ENCODE measurements around the gene BFSP2.

Gene BFSP2

DNA sequence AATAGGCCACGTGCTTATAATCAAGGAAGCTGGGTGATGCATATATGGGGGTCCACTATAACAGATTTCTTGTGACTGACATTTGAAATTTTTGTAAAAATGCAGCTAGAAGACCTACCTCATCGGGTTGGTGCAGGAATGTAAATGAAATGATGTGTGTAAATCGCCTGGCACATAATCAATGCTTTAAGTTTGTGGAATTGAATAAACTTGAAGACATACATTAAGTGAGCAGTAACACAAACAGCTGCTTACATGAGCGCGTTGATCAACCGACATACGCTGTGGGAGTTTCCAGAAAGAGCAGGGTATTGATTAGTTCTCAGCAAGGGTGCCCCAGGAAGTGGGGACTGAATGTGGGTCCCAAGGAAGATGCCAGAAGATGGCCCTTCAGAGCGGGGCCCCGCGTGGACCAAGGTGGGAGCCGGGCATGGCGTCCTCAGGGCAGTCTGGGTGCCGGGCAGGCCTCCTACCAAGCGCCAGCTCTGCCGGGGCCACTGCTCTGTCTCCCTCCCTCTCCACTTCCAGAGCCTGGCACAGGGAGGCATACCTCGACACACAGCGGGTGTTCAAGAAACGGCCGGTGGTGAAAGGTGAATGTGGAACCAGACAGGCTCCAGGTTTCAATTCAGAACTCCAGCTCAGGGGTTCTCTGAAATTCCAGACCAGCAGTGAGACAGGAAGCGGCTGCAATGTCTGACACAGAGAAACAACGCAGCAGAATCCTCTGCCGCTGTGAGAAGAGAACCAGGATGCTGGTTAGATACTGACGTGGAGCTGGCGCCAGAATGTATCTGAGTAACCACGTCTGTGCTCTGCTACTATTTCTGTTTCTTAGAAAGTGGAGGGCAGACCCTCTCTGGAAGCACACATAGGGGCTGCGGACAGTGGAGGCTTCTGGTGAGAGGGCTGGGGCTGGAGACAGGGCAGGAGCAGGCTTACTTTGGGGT lies 12.6 kb downstream of the BFSP2 start:
- Histone ChIP-seq H3K27me3 (peaks cover 47% of the 10 kb centered on the region), H3K4me1 (ENCODE audit: control insufficient read depth in 1 of 2, insufficient read depth in 1 of 2, low read depth in 1 of 2, low read length in 1 of 2) (no peaks in the 10 kb centered on the region), H3K36me3 (no peaks in the 10 kb centered on the region), H3K27ac (no peak overlapping the region), H3K9me3 (no peaks in the 10 kb centered on the region), H3K4me3 (ENCODE audit: low read depth in 1 of 2, low read length in 1 of 2) (no peak overlapping the region)
- TF ChIP-seq, protein P1, sequence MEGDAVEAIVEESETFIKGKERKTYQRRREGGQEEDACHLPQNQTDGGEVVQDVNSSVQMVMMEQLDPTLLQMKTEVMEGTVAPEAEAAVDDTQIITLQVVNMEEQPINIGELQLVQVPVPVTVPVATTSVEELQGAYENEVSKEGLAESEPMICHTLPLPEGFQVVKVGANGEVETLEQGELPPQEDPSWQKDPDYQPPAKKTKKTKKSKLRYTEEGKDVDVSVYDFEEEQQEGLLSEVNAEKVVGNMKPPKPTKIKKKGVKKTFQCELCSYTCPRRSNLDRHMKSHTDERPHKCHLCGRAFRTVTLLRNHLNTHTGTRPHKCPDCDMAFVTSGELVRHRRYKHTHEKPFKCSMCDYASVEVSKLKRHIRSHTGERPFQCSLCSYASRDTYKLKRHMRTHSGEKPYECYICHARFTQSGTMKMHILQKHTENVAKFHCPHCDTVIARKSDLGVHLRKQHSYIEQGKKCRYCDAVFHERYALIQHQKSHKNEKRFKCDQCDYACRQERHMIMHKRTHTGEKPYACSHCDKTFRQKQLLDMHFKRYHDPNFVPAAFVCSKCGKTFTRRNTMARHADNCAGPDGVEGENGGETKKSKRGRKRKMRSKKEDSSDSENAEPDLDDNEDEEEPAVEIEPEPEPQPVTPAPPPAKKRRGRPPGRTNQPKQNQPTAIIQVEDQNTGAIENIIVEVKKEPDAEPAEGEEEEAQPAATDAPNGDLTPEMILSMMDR (IDR thresholded peaks at IDR 0.05), result no peak

DNA sequence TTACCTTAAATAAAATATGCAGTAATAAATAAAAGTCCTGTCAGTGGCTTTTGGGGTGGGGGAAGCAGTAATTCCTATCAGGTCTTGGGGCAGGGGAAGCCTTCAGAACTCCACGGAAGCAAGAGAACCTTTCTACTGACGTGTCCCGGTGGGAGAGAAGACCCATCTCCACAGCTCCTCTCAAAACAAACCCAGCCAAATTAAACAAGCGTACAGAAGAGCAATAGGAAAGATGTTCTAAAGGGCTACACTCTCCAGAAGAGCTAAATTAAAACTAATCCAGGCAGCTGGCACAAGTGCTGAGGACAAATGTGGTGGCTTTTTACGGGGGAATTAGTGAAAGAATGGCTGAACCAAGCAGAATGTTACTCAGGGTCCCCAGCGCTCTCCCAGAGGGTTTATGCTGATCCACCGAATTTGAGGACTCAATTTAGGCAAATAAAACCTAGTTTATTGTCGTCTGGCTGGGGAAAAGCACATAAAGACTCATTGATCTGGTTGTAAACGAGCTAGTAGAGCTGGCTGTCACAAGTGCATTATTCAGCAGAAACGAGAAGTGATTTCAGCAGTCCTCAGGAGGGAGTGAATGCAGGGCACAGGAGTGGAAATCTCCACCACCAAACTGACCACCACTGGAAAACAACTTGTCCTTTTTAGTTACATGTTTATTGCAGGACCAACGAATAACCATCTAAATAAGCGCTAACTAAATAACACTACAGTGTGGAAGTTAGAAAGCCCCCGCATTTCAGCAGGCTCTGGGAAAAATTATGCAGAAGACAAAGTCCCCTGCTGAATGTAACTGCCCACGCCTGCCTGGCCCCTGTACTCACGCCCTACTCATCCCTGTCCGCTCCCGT lies 13.5 kb downstream of the BFSP2 start:
- Histone ChIP-seq H3K27me3 (peaks cover 42% of the 10 kb centered on the region), H3K4me3 (ENCODE audit: low read depth in 1 of 2, low read length in 1 of 2) (no peak overlapping the region), H3K4me1 (ENCODE audit: control insufficient read depth in 1 of 2, insufficient read depth in 1 of 2, low read depth in 1 of 2, low read length in 1 of 2) (no peaks in the 10 kb centered on the region), H3K36me3 (no peaks in the 10 kb centered on the region), H3K27ac (peak overlapping the region; percentile 17), H3K9me3 (no peaks in the 10 kb centered on the region)
- TF ChIP-seq, protein P1 (IDR thresholded peaks at IDR 0.05), result no peak

DNA sequence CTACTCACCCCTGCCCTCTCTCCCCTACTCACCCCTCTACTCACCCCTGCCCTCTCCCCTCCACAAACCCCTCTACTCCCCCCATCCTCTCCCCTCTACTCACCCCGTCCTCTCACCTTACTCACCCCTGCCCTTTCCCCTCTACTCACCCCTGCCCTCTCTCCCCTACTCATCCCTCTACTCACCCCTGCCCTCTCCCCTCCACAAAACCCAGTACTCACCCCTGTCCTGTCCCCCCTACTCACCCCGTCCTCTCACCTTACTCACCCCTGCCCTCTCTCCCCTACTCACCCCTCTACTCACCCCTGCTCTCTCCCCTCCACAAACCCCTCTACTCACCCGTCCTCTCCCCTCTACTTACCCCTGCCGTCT lies 14.2 kb downstream of the BFSP2 start:
- H3K36me3 ChIP-seq, result no peaks in the 10 kb centered on the region
- no peak overlapping the region for H3K4me3 ChIP-seq (ENCODE audit: low read depth in 1 of 2, low read length in 1 of 2)
- TF ChIP-seq, protein P1 (IDR thresholded peaks at IDR 0.05), result no peak
- H3K9me3 ChIP-seq, result no peaks in the 10 kb centered on the region
- H3K27me3 ChIP-seq, result peaks cover 37% of the 10 kb centered on the region
- no peak overlapping the region for H3K27ac ChIP-seq
- no peaks in the 10 kb centered on the region for H3K4me1 ChIP-seq (ENCODE audit: control insufficient read depth in 1 of 2, insufficient read depth in 1 of 2, low read depth in 1 of 2, low read length in 1 of 2)

DNA sequence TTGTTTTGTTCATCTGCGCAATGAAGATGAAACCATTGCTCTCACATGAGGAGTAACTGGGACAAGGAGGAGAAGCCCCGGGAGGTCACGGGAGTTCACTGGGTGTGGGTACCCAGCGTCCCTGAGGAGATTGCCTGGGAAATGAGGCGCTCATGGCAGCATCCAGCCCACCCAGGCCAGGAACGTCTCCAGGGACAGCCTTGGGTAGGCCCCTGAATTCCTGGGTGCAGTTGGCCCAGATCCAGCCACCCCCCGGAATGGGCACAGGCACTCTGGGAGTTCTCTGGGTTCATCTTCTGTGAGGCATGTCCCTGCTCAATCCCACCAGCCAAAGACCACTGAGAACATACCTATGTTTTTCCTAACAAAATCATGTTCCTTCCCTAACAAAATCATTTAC lies 18.5 kb downstream of the BFSP2 start:
- Histone ChIP-seq H3K9me3 (no peaks in the 10 kb centered on the region), H3K27ac (no peak overlapping the region), H3K4me1 (ENCODE audit: control insufficient read depth in 1 of 2, insufficient read depth in 1 of 2, low read depth in 1 of 2, low read length in 1 of 2) (peaks cover 0 to 2% of the 10 kb centered on the region in 2 experiments), H3K36me3 (no peaks in the 10 kb centered on the region), H3K27me3 (peaks cover 11% of the 10 kb centered on the region), H3K4me3 (ENCODE audit: low read depth in 1 of 2, low read length in 1 of 2) (no peak overlapping the region)
- TF ChIP-seq, protein P1 (IDR thresholded peaks at IDR 0.05), result no peak

DNA sequence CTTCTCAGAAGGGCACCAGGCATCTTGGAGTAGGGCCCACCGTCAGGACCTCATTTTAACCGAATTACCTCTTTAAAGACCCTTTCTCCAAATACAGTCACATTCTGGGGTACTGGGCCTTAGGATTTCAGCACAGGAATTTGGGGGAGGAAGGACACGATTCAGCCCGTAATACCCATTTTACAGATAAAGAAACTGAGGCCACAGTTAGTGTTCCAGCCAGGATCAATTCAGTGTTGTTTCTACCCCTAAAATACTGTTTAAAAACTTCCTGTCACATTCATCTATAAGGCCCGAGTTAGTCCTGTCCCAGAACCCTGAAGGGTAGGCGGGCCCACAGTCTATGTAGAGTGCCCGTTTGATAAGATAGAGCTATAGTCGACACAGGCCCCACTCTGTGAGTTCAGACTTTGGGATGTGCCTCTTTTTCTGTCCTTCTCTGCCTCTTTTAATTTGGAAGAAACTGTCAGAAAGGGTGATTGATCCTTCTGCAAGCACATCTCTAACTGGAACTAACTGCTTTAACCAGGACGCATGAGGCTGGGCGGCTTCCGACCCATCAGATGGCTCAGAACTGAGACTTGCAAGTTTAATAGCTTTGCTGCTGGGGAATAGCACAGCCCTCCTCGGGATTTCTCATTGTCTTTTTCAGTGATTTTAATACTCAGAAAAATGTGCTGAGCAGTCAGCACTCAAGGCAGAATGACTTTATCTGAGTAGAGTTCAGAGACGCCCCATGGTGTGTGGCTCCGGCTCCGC lies 19.5 kb downstream of the BFSP2 start:
- Histone ChIP-seq H3K36me3 (no peaks in the 10 kb centered on the region), H3K27me3 (peaks cover 8% of the 10 kb centered on the region), H3K27ac (no peak overlapping the region), H3K4me3 (ENCODE audit: low read depth in 1 of 2, low read length in 1 of 2) (no peak overlapping the region), H3K4me1 (ENCODE audit: control insufficient read depth in 1 of 2, insufficient read depth in 1 of 2, low read depth in 1 of 2, low read length in 1 of 2) (peaks cover 0 to 7% of the 10 kb centered on the region in 2 experiments), H3K9me3 (no peaks in the 10 kb centered on the region)
- TF ChIP-seq, protein P1 (IDR thresholded peaks at IDR 0.05), result no peak

All from neutrophil (primary cell).